NCI-H1436 treated with DMSO at 0.1 percent for 48 hours (cell line): ENCODE results near the gene MVP.
A peak's percentile ranks its signal among the peaks of the same experiment; 100 is the strongest.
"Not testable (repeated sequence)": the region's sequence is repeated elsewhere in the genome, so short reads cannot be mapped to it uniquely, and the experiment has no call there.

Experiments
- DNase-seq: peaks from one replicate; lab custom pipeline; 2025; lab: John Stamatoyannopoulos, UW

MVP gene

DNA sequence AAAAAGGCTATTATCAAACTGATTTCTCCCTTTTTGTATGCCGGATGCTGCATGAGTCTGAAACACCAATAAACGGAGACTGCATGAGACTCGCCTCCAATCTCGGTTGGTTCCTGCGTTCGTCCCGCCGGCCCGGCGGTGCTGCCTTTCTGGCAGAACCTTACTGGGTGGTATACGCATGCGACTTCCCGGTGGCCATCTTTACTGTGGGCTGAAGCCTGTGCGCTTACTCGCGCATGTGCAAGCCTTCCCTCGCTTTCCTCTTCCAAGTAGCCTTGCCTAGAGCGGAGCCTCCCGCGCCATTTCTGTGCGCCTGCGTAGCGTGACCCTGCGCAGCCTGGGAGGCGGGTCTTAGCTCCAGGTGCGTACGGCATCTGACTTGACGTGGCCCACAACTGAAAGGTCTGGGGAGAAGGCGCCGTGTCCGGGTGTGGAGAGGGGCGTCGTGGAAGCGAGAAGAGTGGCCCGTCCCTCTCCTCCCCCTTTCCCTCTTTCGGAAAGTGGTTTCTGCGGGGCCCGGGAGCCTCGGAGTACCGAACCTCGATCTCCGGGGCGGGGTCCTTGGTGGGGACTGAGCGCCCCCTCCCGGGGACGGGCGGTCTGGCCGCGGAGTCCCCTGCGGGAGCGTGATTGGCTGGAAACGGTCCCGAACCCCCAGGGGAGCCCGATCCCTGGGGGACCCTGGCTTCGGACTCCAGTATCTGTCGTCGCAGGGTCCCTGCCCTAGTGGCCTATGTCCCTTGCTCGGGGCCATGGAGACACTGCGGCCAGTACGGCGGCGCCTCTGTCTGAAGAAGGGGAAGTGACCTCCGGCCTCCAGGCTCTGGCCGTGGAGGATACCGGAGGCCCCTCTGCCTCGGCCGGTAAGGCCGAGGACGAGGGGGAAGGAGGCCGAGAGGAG lies 4.2 kb upstream of the MVP start, which contains the start of gene PAGR1:
TSS of gene PAGR1 (plus strand) at position 360 of the 901 bp plus-strand sequence. CDS start at position 734, 374 bp downstream.
- peak; percentile 95 for DNase-seq

DNA sequence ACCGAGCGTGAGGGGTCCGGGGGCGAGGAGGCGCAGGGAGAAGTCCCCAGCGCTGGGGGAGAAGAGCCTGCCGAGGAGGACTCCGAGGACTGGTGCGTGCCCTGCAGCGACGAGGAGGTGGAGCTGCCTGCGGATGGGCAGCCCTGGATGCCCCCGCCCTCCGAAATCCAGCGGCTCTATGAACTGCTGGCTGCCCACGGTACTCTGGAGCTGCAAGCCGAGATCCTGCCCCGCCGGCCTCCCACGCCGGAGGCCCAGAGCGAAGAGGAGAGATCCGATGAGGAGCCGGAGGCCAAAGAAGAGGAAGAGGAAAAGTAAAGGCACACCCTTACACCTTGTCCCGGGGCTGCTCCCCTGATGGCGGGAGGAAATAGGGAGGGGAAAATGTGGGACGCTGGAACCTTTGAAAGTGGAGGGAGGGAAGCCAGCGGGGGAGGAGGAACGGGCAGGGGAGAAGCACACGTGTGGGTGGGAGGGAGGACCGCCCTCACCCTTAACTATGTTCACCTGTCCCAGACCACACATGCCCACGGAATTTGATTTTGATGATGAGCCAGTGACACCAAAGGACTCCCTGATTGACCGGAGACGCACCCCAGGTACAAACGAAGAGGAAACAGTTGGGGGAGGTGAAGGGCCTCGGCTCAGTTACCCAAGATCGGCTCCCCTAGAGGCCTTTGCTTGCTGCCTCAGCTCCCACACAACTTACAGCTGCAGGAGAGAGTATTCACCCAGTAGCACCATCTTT lies 3.4 kb upstream of the MVP start:
- no peak for DNase-seq

DNA sequence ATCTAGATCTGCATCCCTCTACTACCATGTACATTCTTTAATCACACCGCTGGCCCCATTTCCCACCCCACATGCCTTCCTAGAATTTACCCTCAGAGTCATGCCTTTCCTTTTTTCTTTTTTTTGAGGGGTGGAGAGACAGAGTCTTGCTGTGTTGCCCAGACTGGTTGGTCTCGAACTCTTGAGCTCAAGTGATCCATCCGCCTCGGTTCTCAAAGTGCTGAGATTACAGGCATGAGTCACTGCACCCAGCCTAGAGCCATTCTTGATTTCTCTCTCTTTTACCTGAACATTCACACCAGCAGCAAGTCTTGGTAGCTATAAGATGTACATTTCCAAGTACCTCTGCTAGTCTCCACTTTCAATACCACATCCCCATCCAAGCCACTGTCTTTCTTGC lies 2.2 kb upstream of the MVP start:
- no peak for DNase-seq

DNA sequence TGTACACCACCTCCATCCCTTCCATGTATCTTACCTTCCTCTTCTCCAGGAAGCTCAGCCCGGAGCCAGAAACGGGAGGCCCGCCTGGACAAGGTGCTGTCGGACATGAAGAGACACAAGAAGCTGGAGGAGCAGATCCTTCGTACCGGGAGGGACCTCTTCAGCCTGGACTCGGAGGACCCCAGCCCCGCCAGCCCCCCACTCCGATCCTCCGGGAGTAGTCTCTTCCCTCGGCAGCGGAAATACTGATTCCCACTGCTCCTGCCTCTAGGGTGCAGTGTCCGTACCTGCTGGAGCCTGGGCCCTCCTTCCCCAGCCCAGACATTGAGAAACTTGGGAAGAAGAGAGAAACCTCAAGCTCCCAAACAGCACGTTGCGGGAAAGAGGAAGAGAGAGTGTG lies 756 bp upstream of the MVP start:
- no peak for DNase-seq

DNA sequence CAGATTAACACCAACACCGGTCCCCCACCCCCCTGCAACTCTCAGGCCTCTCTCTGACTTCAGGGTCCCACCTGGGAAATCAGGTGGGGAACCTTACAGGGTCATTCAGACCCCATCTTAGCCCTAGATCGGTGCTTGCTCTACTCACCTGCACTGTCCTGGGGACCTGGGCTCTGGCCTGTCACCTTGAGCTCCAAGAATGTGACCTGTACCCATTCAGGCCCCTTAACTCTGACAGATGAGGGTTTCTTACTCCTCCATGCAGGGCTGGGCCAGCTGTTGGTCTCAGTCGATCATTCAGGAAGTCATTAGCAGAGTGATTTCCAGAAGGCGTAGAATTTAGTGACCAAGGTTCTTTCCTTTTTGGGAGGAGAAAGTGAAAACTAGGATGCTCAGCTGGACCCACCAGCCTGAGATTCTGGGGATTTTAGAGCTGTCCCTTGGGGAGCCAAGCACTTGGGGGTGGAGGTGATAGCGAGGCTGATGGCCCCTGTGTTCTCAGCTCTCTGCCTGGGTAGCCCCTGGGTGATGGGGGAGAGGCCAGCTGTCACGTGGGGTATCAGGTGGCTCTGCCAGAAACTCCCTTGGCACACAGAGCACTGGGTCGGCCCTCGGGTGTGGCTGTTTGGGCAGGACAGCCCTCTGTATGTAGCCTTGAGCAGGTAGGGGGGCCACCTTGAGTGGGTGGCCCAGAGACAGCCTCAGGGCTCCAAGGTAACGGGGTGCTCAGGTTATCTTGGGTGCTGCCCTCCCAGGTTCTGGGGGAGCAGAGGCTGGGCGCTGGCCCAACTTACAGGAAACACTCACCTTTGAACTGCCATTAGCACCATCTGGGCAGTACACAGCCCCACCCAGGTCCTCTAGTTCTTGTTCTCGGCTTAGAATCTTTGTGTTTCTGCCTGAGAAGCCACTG lies 724 bp downstream of the MVP start:
- DNase-seq: no peak

DNA sequence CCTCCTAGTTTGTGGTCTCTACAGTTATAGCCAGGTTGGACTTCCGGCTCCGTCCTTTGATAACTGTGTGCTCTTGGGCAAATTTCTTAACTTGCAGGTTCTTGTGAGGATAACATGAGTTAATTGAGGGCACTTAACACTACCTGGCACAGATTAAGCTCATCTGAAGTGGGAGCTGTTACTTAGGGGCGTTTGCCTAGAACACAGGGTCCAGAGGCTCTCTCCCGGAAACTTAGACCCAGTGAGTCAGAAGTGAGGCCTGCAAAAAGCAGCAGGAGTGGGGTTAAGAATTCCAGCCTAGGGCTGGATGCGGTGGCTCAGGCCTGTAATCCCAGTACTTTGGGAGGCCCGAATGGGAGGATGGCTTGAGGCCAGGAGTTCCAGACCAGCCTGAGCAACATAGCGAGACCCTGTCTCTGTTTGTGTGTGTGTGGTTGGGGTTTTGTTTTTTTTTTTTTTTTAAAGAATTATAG lies 1.4 kb downstream of the MVP start:
- DNase-seq: no peak

DNA sequence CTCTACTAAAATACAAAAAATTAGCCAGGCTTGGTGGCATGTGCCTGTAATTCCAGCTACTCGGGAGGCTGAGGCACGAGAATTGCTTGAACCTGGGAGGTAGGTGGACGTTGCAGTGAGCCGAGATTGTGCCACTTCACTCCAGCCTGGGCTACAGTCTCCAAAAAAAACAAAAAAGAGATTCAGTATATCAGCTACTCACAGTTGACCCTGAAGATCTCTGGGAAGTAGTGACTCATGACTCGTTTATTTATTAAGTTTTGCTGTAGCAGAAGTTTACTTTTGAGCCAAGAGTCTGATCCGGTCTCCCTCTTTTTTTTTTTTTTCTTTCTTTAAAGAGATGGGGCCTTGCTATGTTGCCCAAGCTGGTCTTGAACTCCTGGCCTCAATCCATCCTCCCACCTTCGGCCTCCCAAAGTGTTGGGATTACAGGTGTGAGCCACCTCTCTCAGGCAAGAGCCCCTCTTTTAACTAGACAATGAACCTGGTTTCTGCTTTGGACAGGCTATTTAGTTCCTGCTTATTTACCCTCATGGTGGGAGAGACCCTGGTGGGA lies 4.4 kb downstream of the MVP start:
- DNase-seq: no peak

DNA sequence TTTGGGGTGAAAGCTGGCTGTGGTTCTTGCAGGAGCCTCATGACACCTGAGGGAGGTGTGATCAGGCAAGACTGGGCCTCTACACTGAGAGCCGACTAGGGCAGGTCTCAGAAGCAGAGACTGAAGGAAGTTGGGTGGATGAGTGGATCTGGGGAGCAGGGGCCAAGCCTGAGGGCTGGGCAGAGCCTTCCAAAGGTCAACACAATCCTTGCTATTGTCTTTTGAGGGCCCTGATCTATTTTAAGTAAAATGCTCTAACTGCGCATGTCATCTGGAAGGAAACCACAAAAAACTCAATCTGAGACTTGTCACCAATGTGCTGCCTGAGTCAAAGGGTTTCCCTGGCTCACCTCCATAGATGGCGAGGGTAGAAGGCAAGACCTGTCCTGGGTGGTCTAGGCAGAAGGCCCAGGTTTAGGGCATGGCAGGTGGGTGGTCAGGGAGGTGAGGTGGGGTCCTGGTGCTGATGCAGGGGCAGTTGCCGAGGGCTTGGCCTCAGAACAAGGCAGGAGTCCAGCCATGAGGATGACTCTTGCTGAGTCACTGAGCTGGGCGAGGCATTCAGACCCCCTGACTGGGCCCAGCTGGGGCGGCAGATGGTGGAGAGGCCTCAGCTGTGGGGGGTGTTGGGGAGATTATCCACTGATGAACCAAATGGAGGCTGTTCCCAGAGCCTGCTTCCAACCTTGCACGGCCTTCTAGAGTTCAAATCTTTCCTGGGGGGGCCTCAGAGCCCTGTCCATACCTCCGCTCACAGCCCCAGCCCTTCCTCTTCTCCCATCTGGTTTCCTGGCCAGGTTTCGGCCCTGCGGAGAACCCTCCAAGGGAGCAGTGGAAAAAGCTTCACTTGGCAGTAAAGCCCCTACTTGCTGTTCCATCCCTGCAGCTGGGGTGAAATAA lies 5.1 kb downstream of the MVP start:
- DNase-seq: no peak

DNA sequence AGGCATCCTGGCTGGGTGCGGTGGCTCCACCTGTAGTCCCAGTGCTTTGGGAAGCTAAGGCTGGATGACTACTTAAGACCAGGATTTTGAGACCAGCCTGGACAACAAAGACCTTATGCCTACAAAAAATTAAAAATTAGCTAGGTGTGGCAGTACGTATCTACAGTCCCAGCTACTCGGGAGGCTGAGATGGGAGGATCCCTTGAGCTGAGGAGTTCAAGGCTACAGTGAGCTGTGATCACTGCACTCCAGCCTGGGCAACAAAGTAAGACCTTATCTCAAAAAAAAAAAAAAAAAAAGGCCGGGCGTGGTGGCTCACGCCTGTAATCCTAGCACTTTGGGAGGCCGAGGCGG lies 6.1 kb downstream of the MVP start:
- no peak for DNase-seq

DNA sequence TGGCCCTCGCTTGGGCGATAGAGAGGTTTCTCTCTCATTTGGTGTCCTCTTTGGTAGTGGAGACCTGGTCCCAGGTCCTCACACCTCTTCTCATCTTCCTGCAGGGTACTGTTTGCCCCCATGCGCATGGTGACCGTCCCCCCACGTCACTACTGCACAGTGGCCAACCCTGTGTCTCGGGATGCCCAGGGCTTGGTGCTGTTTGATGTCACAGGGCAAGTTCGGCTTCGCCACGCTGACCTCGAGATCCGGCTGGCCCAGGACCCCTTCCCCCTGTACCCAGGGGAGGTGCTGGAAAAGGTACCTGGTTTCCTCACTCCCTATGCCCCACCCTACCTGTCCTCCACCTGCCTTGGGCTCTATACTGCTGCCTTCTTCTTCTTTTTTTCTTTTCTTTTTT lies 10.5 kb downstream of the MVP start:
- no peak for DNase-seq

DNA sequence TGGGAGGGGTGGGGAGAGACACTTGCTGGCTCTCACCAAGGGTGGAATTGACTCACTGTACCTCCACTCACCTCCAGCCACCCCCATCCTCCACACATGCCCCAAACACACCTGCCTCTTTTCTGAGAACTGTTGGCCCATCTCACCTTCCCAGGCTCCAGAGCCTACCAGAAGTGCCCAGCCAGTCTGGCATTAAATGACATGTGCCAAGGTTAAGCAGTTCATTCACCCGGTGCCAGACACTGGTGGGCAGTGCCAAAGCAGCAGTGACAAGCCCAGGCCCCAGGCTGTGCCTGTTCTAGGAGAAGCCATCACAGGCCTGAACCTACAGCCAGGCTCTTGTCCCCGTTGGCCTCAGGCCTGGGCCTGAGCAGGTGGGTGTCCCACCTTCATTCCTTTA lies 11.2 kb downstream of the MVP start:
- no peak for DNase-seq

DNA sequence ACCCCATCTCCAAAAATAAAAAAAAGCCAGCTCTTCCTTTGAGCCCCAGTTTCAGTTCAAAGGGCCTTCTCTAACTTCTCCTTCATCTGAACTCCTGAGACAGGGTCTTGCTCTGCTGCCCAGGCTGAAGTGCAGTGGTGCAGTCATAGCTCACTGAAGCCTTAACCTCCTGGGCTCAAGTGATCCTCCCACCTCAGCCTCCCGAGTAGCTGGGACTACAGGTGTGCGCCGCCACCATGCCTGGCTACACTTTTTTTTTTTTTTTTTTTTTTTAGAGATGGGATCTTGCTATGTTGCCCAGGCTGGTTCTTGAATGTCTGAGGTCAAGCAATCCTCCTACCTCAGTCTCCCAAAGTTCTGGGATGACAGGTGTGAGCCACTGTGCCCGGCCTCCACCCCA lies 13.0 kb downstream of the MVP start:
- not testable (repeated sequence) for DNase-seq

DNA sequence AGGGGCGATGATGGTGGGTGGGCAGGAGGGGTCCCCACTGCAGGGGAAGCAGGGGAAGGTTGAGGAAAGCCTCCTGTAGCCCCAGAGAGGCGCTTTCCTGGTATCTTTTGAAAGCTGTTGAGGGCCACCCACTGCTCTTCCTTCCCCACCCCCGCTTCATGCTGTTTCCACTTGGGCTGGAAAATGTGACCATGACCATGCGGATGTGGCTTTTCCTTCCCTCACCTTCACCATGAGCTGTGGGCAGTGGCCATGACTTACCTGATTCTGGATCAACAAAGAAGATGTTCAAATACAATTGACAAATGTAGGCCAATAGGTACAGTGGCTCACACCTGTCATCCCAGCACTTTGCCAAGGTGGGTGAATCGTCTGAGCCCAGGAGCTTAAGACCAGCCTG lies 13.8 kb downstream of the MVP start:
- no peak for DNase-seq

DNA sequence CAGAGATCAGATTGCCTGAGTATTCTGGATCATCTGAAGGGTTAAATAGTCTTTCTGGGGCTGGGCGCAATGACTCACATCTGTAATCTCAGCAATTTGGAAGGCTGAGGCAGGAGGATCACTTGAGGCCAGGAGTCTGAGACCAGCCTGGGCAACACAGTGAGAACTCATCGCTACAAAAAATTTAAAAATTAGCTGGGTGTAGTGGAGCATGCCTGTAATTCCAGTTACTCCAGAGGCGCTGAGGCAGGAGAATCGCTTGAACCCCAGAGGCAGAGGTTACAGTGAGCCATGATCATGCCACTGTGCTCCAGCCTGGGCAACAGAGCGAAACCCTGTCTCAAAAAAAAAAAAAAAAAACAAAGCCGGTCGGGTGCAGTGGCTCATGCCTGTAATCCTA lies 15.7 kb downstream of the MVP start:
- DNase-seq: no peak

DNA sequence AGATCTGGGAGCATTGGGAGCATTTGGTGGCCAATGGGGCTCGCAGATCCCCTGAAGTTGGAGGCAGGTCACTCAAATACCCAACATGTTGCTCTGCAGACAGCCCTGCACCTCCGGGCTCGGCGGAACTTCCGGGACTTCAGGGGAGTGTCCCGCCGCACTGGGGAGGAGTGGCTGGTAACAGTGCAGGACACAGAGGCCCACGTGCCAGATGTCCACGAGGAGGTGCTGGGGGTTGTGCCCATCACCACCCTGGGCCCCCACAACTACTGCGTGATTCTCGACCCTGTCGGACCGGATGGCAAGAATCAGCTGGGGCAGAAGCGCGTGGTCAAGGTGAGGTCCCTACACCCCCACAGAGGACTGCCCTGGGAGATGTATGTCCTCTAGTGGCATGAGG lies 16.4 kb downstream of the MVP start:
- no peak for DNase-seq

DNA sequence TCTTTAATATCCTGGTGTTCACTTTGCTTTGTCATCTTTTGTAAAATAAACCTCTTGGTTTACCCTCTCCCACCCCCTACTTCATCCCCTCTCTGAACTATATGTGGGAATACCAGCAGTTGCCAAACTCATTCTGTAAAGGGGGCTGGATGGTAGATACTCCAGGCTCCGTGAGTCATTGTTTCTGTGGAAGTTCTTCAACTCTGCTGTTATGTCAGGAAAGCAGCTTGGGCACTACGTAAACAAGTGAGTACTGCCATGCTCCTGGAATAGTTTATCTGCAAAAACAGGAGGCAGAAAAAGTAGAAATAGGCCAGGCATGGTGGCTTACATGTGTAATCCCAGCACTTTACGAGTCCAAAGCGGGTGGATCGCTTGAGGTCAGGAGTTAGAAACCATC lies 17.6 kb downstream of the MVP start:
- DNase-seq: no peak

DNA sequence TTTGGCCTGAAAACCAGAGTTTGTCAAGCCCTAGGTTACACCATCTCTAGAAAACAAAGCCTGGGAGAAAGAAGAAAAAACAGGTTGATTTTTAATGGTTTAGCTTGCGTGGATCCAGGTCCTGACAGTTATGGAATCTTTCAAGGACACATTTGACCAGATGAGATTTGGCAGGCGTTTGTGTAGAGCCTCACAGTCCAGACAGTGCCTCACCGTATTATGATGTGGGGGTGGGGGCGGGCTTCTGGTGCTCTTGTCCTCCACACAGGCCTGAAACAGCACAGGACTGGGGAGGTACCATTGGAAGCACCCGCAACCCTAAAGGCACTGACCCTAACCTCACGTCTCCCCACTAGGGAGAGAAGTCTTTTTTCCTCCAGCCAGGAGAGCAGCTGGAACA lies 19.6 kb downstream of the MVP start:
- DNase-seq: no peak

DNA sequence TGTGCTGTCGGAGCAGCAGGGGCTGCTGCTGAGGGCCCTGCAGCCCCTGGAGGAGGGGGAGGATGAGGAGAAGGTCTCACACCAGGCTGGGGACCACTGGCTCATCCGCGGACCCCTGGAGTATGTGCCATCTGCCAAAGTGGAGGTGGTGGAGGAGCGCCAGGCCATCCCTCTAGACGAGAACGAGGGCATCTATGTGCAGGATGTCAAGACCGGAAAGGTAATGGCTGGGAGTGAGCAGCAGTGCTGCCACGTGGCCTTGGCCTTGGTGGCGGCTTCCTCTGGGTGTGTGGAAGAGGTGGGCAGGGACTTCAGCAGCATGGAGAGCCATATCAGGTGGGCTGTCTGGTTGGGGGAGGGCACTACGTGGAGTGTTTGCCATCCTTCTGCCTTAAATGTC lies 20.0 kb downstream of the MVP start:
- DNase-seq: no peak

DNA sequence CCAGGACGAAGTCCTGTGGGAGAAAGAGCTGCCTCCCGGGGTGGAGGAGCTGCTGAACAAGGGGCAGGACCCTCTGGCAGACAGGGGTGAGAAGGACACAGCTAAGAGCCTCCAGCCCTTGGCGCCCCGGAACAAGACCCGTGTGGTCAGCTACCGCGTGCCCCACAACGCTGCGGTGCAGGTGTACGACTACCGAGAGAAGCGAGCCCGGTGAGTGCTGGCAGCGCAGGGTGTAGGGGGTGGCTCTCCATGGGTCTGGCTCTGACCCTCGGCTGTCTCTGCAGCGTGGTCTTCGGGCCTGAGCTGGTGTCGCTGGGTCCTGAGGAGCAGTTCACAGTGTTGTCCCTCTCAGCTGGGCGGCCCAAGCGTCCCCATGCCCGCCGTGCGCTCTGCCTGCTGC lies 21.4 kb downstream of the MVP start:
- DNase-seq: no peak

DNA sequence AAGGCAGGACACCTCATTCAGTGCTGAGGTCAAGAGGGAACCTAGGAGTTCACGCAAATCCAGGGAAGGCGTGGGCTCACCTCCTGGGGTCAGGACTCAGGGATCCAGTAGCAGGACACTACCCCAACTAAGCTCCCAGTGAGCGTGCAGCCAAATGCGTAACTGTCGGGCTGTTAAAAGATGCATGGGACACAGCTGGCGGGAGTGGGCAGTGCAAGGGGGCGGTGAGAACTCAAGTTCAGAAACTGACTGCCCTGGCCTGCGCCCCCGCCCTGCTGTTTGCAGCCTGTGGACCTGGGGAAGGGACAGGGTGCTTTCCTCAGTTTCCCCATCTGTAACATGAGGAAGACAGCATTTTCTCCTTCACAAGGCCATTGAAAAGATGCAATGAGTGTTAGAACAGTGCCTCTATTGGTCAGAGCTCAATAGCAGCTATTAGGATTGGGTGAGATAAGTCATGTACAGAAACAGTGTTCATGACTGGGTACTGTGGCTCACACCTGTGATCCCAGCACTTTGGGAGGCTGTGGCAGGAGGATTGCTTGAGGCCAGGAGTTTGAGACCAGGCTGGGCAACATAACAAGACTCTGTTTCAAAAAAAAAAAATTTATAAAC lies 22.6 kb downstream of the MVP start:
- no peak for DNase-seq
